Panc1 (cell line): ENCODE data around the gene ATXN1. TPM values are rescaled to one million over a fixed set of nuclear protein-coding genes. Genes with fewer than 3 reads are reported as not detected.

Source experiments
- ATAC-seq: fragments of 200-7000 bp; cut with Tn5 transposase; 2 replicates; pipeline ENCODE4 v1.9.1; 2020; ENCODE audit warnings: mild to moderate bottlenecking, moderate library complexity
- BruUV-seq: library from RNA; stranded (reverse); fragments of 400-500 nt; replicated peaks from 2 replicates; lab custom pipeline; 2021; lab: Mats Ljungman, UMichigan
- CTCF ChIA-PET: fragments of 300-600 bp; sonication (Branson Sonifier 250); formaldehyde crosslinking; loops from one replicate; lab custom pipeline; 2022; ENCODE audit warnings: antibody characterized with exemption; lab: Charles Lee
- POLR2A ChIA-PET: fragments of 300-600 bp; sonication (Branson Sonifier 250); formaldehyde crosslinking; loops from one replicate; lab custom pipeline; 2022; ENCODE audit warnings: antibody characterized with exemption; lab: Charles Lee
- DNase-seq: peaks from one replicate; pipeline ENCODE4 v3.0.0-alpha.2; 2010; ENCODE audit warnings: low read depth, low spot score
- H3K27ac ChIP-seq: 2 replicates; pipeline ENCODE4 v1.5.1; 2011; ENCODE audit warnings: mild to moderate bottlenecking, low read length, inconsistent platforms
- H3K27me3 ChIP-seq: fragments of 200-500 bp; sonication (Bioruptor generic); 2 replicates; pipeline ENCODE4 v1.6.0; 2014; ENCODE audit warnings: low read length, inconsistent platforms; ENCODE audit not compliant: control insufficient read depth, insufficient read depth
- H3K36me3 ChIP-seq: fragments of 200-500 bp; sonication (Bioruptor generic); 2 replicates; pipeline ENCODE4 v1.5.1; 2014; ENCODE audit warnings: inconsistent platforms, mild to moderate bottlenecking, low read length, moderate library complexity; ENCODE audit not compliant: control insufficient read depth, insufficient read depth
- H3K4me1 ChIP-seq: 2 replicates; pipeline ENCODE4 v1.5.1; 2011; ENCODE audit warnings: inconsistent platforms, mild to moderate bottlenecking, low read length, moderate library complexity; ENCODE audit not compliant: control insufficient read depth, insufficient read depth
- H3K4me3 ChIP-seq, 2 experiments: 2 replicates each; pipeline ENCODE4 v1.5.1; 2011 to 2012; ENCODE audit warnings: low read depth in 2 of 2, low read length in 2 of 2, mild to moderate bottlenecking in 2 of 2, inconsistent platforms in 1 of 2, moderate library complexity in 1 of 2
- H3K9me3 ChIP-seq: fragments of 200-500 bp; sonication (Bioruptor generic); 2 replicates; pipeline ENCODE4 v1.5.1; 2014; ENCODE audit warnings: low read depth, mild to moderate bottlenecking, inconsistent platforms, low read length, moderate library complexity; ENCODE audit not compliant: control insufficient read depth, insufficient read depth
- POLR2AphosphoS5 ChIP-seq: IDR thresholded peaks from 2 replicates; pipeline ENCODE4 v1.6.1; 2012; ENCODE audit warnings: mild to moderate bottlenecking, low read depth, low read length, moderate library complexity
- SIN3A ChIP-seq: IDR thresholded peaks from 2 replicates; pipeline ENCODE4 v1.6.1; 2012; ENCODE audit warnings: low read depth, mild to moderate bottlenecking, low read length, moderate library complexity, borderline replicate concordance; ENCODE audit not compliant: insufficient read depth
- TCF7L2 ChIP-seq: IDR thresholded peaks from 2 replicates; pipeline ENCODE4 v1.6.1; 2011; ENCODE audit warnings: mild to moderate bottlenecking, low read depth, low read length, inconsistent platforms
- in situ Hi-C: cut with HindIII; loops from 2 replicates; pipeline ENCODE4 v1.10.0; 2016; ENCODE audit warnings: low sequenced_read_pairs, low pct_unique_long_range_greater_than_20kb
- intact Hi-C: fragments of 100-400 bp; cut with micrococcal nuclease; formaldehyde crosslinking; loops from one replicate; pipeline ENCODE4 v1.10.0; 2022; ENCODE audit not compliant: unreplicated experiment
- total RNA-seq: library from RNA; stranded (reverse); gene quantifications from one replicate; pipeline ENCODE4 v1.2.1, GENCODE V29; 2021; ENCODE audit not compliant: unreplicated experiment
- TF ChIP-seq, protein P1 (sequence below): fragments of 450-650 bp; IDR thresholded peaks from 2 replicates; pipeline ENCODE4 v1.5.1; 2017; ENCODE audit warnings: mild to moderate bottlenecking
- TF ChIP-seq, protein P2 (sequence below), 2 experiments: IDR thresholded peaks; 2 replicates each; pipeline ENCODE4 v1.6.1; 2011 to 2012; ENCODE audit warnings: low read depth in 2 of 2, control low read depth in 1 of 2, low read length in 1 of 2, mild to moderate bottlenecking in 1 of 2, moderate library complexity in 1 of 2; ENCODE audit not compliant: insufficient read depth in 1 of 2

Gene ATXN1
- total RNA-seq, 1 experiment from 2014 or later = 67.1 TPM

DNA sequence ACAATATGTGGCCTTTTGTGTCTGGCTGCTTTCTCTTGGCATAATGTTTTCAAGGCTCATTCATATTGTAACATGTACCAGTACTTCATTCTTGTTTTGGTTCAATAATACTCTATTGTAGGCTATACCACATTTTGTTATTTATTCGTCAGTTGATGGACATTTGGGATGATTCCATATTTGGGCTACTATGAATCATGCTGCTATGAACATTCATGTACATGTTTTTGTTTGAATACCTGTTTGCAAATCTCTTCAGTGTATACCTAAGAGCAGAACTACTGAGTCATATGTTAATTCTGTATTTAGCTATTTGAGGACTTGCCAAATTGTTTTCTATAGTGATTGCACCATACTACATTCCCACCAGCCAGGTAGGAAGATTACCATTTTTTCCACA is 263.0 kb downstream of the ATXN1 start:
- no peak overlapping the region for H3K27ac ChIP-seq
- H3K36me3 ChIP-seq = no peaks in the 10 kb centered on the region
- no peak for TF ChIP-seq TCF7L2
- TF ChIP-seq, protein P1, sequence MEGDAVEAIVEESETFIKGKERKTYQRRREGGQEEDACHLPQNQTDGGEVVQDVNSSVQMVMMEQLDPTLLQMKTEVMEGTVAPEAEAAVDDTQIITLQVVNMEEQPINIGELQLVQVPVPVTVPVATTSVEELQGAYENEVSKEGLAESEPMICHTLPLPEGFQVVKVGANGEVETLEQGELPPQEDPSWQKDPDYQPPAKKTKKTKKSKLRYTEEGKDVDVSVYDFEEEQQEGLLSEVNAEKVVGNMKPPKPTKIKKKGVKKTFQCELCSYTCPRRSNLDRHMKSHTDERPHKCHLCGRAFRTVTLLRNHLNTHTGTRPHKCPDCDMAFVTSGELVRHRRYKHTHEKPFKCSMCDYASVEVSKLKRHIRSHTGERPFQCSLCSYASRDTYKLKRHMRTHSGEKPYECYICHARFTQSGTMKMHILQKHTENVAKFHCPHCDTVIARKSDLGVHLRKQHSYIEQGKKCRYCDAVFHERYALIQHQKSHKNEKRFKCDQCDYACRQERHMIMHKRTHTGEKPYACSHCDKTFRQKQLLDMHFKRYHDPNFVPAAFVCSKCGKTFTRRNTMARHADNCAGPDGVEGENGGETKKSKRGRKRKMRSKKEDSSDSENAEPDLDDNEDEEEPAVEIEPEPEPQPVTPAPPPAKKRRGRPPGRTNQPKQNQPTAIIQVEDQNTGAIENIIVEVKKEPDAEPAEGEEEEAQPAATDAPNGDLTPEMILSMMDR = no peak
- TF ChIP-seq POLR2AphosphoS5 = no peak
- TF ChIP-seq, protein P2, sequence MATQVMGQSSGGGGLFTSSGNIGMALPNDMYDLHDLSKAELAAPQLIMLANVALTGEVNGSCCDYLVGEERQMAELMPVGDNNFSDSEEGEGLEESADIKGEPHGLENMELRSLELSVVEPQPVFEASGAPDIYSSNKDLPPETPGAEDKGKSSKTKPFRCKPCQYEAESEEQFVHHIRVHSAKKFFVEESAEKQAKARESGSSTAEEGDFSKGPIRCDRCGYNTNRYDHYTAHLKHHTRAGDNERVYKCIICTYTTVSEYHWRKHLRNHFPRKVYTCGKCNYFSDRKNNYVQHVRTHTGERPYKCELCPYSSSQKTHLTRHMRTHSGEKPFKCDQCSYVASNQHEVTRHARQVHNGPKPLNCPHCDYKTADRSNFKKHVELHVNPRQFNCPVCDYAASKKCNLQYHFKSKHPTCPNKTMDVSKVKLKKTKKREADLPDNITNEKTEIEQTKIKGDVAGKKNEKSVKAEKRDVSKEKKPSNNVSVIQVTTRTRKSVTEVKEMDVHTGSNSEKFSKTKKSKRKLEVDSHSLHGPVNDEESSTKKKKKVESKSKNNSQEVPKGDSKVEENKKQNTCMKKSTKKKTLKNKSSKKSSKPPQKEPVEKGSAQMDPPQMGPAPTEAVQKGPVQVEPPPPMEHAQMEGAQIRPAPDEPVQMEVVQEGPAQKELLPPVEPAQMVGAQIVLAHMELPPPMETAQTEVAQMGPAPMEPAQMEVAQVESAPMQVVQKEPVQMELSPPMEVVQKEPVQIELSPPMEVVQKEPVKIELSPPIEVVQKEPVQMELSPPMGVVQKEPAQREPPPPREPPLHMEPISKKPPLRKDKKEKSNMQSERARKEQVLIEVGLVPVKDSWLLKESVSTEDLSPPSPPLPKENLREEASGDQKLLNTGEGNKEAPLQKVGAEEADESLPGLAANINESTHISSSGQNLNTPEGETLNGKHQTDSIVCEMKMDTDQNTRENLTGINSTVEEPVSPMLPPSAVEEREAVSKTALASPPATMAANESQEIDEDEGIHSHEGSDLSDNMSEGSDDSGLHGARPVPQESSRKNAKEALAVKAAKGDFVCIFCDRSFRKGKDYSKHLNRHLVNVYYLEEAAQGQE (IDR thresholded peaks at IDR 0.05; ENCODE audit: insufficient read depth in 1 of 2, low read depth in 2 of 2, low read length in 1 of 2) = no peak
- TF ChIP-seq SIN3A = no peak
- in situ Hi-C loops = no loop called here
- no peaks in the 10 kb centered on the region for H3K4me1 ChIP-seq
- no TSS peak for BruUV-seq
- H3K27me3 ChIP-seq = no peaks in the 10 kb centered on the region
- DNase-seq (no peak), ATAC-seq (no peak)
- CTCF ChIA-PET = no interaction called here
- POLR2A ChIA-PET = no interaction called here
- no peak overlapping the region for H3K4me3 ChIP-seq
- no peaks in the 10 kb centered on the region for H3K9me3 ChIP-seq
- intact Hi-C loops = no loop called here

DNA sequence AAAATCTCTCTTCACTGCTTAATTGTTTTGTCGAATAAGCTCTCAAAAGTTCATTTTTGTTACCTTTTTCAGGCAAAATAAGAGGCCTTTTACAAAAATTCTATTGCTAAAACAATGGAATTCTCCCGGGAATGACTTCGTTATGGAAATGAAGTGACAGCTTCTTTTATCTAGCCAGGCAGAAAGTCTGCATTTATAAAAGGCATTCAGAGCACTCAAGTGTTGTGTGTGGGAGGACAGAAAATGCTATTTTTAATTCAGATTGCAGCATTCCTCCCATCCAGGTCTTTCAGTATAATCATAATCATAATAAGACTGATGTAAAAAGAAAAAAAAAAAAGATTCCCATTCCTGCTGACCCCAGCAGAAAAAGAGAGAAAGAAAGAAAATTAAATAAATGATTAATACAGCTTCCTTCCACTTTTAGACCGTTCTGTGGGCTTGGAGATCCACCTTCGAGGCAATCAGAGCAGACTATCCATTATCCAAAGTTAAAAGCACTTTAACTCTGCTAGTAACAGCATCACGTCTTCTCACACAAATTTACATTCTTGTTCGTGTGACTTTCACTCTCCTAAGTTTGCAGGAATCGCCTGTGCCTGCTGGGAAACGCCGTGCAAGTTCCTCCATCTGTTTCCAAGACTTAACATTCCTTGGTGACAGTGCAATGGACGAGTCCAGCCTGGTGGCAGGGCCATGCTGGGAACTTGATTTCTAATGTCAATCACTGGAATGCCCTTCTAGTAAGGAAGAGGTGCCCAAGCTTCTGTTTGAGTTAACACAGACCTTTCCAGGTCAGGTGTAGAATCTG is 264.1 kb downstream of the ATXN1 start:
- Histone ChIP-seq H3K4me1 (no peaks in the 10 kb centered on the region), H3K27me3 (no peaks in the 10 kb centered on the region), H3K4me3 (no peak overlapping the region), H3K9me3 (no peaks in the 10 kb centered on the region), H3K36me3 (no peaks in the 10 kb centered on the region), H3K27ac (no peak overlapping the region)
- BruUV-seq = no TSS peak
- in situ Hi-C loops = no loop called here
- TF ChIP-seq POLR2AphosphoS5 (no peak), TCF7L2 (no peak), SIN3A (no peak)
- TF ChIP-seq, protein P1 = no peak
- TF ChIP-seq, protein P2 (IDR thresholded peaks at IDR 0.05; ENCODE audit: insufficient read depth in 1 of 2, low read depth in 2 of 2, low read length in 1 of 2) = no peak
- ChIA-PET CTCF (no interaction called here), POLR2A (no interaction called here)
- intact Hi-C loops = no loop called here
- DNase-seq (no peak), ATAC-seq (no peak)
